Prostate gland (tissue), 2 donors: ENCODE measurements around the gene SEC63.

Experiments
- CTCF ChIP-seq, 4 experiments: fragments of 200-600 bp in 2 of 4; fragments of 450-650 bp in 2 of 4; sonication (generic) in 2 of 4; IDR thresholded peaks; 1 replicate in 3 of 4; 2 replicates in 1 of 4; pipeline ENCODE4 v1.5.1; 2016 to 2019; ENCODE audit warnings: antibody characterized with exemption in 4 of 4, mild to moderate bottlenecking in 2 of 4, moderate library complexity in 2 of 4
- POLR2A ChIP-seq: fragments of 450-650 bp; IDR thresholded peaks from one replicate; pipeline ENCODE4 v1.6.1; 2016; ENCODE audit warnings: antibody characterized with exemption, mild to moderate bottlenecking
- POLR2AphosphoS5 ChIP-seq: sonication (generic); formaldehyde crosslinking; IDR thresholded peaks from one replicate; pipeline ENCODE4 v1.6.1; 2017; ENCODE audit warnings: antibody characterized with exemption

GRCh38 chr6:107982486-107982885 lies 24.5 kb upstream of the SEC63 start:
- TF ChIP-seq CTCF (IDR thresholded peaks at IDR 0.05), result no peak
- no peak for TF ChIP-seq POLR2A
- no peak for TF ChIP-seq POLR2AphosphoS5
